Effector memory CD4-positive, alpha-beta T cell (primary cell): ENCODE data around the gene DNAJC19.

ENCODE experiments used
- DNase-seq, 3 donors: peaks; one replicate each; pipeline ENCODE4 v3.0.0-alpha.2; 2020
- H3K27ac ChIP-seq: 2 replicates; pipeline ENCODE4 v1.7.0; 2013; ENCODE audit warnings: mild to moderate bottlenecking, low read length, moderate library complexity; ENCODE audit not compliant: insufficient read depth, poor library complexity, severe bottlenecking
- H3K27me3 ChIP-seq: replicated peaks from 2 replicates; pipeline ENCODE4 v1.7.0; 2013; ENCODE audit warnings: mild to moderate bottlenecking, low read length; ENCODE audit not compliant: insufficient read depth, control insufficient read depth, poor library complexity, severe bottlenecking
- H3K36me3 ChIP-seq: 2 replicates; pipeline ENCODE4 v1.7.0; 2013; ENCODE audit warnings: mild to moderate bottlenecking, low read length, moderate library complexity; ENCODE audit not compliant: control insufficient read depth, insufficient read depth
- H3K4me1 ChIP-seq: 2 replicates; pipeline ENCODE4 v1.7.0; 2013; ENCODE audit warnings: low read length, mild to moderate bottlenecking; ENCODE audit not compliant: control insufficient read depth, insufficient read depth, poor library complexity, severe bottlenecking
- H3K4me3 ChIP-seq: 2 replicates; pipeline ENCODE4 v1.7.0; 2013; ENCODE audit warnings: low read length, low read depth, mild to moderate bottlenecking; ENCODE audit not compliant: insufficient read depth, poor library complexity, severe bottlenecking
- H3K9me3 ChIP-seq: 2 replicates; pipeline ENCODE4 v1.7.0; 2013; ENCODE audit warnings: mild to moderate bottlenecking, low read length, moderate library complexity; ENCODE audit not compliant: control insufficient read depth

Gene DNAJC19

GRCh38 chr3:180973543-180973942 lies 16.0 kb downstream of the DNAJC19 start:
- Histone ChIP-seq H3K36me3 (peaks cover 37% of the 10 kb centered on the region), H3K4me3 (no peak overlapping the region), H3K27me3 (no peaks in the 10 kb centered on the region), H3K9me3 (no peaks in the 10 kb centered on the region), H3K4me1 (no peaks in the 10 kb centered on the region), H3K27ac (no peak overlapping the region)
- DNase-seq: no peak

GRCh38 chr3:180970931-180971330 lies 18.6 kb downstream of the DNAJC19 start:
- Histone ChIP-seq H3K4me1 (no peaks in the 10 kb centered on the region), H3K9me3 (no peaks in the 10 kb centered on the region), H3K27me3 (no peaks in the 10 kb centered on the region), H3K36me3 (peaks cover 40% of the 10 kb centered on the region), H3K4me3 (no peak overlapping the region), H3K27ac (peak overlapping the region; percentile 12)
- no peak for DNase-seq

- DNase-seq: no peak
- no peaks in the 10 kb centered on the region for H3K27me3 ChIP-seq
- peaks cover 44% of the 10 kb centered on the region for H3K36me3 ChIP-seq
- H3K4me1 ChIP-seq: no peaks in the 10 kb centered on the region
- no peak overlapping the region for H3K27ac ChIP-seq
- no peaks in the 10 kb centered on the region for H3K9me3 ChIP-seq
- H3K4me3 ChIP-seq: no peak overlapping the region
Observed at GRCh38 chr3:180962530-180962929, 27.0 kb downstream of the DNAJC19 start.

DNA sequence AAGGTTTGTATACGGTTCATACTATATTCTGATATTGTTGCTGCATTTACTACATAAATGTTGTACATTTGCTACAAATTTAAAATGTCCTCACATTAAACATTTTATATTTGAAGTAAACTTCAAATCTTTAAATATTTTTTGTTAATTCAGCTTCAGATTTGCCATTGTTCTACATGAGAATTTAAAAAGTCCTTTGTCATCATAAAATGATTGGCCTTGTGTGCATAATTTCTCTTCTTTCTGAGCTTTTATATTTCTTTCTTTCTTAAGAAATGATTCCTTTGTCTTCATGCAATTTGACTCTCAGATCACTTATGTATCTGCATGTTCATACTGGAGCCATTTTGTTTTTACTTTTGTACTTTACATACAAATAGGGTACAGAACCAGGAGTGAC lies 28.0 kb downstream of the DNAJC19 start:
- Histone ChIP-seq H3K27me3 (no peaks in the 10 kb centered on the region), H3K36me3 (peaks cover 48% of the 10 kb centered on the region)

DNA sequence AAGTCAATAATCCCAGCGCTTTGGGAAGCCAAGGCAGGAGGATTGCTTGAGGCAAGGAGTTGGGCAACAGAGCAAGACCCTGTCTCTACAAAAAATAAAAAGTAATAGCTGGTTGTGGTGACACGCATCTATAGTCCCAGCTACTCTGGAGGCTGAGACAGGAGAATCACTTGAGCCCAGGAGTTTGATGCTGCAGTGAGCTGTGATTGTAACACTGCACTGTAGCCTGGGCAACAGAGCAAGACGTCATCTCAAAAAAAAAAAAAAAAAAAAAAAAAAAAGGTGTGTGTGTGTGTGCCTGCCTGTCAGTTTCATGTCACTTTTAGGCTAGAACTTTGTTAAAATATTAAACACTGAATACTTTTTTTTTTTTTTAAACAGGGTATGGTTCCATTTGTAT lies 28.4 kb downstream of the DNAJC19 start:
- H3K4me1 ChIP-seq: no peaks in the 10 kb centered on the region
- peaks cover 52% of the 10 kb centered on the region for H3K36me3 ChIP-seq
- no peak overlapping the region for H3K27ac ChIP-seq
- no peak overlapping the region for H3K4me3 ChIP-seq
- no peak for DNase-seq
- H3K27me3 ChIP-seq: no peaks in the 10 kb centered on the region
- H3K9me3 ChIP-seq: no peaks in the 10 kb centered on the region

More for the DNA sequence above, 28.0 kb downstream of the DNAJC19 start:
- H3K4me3 ChIP-seq: no peak overlapping the region
- no peaks in the 10 kb centered on the region for H3K4me1 ChIP-seq
- H3K27ac ChIP-seq: no peak overlapping the region
- no peaks in the 10 kb centered on the region for H3K9me3 ChIP-seq
- no peak for DNase-seq

DNA sequence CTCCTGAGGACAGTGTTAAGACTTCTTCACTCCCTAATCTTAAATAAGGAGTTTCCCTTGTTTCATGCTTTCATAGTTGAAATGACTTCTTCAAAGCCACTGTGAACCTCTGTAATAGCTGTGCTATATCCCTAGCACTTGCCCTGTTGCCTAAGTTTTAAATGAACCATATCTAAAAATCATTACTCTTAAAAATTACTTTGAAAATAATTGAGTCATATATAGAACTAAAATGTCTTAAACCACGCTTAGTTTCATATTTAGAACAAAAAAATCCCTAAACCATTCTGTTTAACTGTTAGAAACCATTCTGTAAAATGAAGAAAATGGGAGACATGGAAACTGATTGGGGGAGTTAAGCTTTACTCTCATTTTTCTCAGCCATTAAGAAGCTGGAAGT lies 29.8 kb downstream of the DNAJC19 start:
- Histone ChIP-seq H3K27me3 (no peaks in the 10 kb centered on the region), H3K4me1 (no peaks in the 10 kb centered on the region), H3K27ac (no peak overlapping the region), H3K4me3 (no peak overlapping the region), H3K36me3 (peaks cover 52% of the 10 kb centered on the region), H3K9me3 (no peaks in the 10 kb centered on the region)
- no peak for DNase-seq

DNA sequence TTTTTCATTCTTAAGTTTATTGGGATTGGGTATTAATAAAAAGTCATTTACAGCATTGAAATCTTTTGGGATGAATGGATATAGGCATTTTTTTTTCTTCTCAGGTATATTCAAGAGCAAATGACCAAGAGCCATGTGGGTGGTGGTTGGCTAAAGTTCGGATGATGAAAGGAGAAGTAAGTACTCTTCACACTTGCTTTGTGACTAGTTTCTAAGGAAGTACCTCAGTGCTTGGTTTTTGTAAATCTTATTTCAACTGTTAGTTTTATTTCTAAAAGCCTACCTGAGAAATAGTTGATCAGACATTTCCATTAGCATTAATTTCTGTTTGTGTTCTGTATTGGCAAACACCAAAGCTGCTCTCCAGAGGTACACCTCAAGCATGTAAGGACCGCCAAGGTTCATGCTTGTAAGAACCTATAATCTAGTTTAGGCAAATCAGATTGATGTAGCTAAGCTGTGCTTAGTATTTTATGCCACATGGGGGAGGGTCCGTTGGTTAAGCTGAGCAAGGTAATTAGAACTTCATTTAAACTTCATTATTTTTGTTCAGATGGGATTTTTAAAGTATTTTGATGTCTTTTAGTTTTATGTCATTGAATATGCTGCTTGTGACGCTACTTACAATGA lies 41.7 kb downstream of the DNAJC19 start:
- no peak overlapping the region for H3K27ac ChIP-seq
- peaks cover 52% of the 10 kb centered on the region for H3K36me3 ChIP-seq
- H3K4me1 ChIP-seq: no peaks in the 10 kb centered on the region
- no peaks in the 10 kb centered on the region for H3K27me3 ChIP-seq
- no peak for DNase-seq
- H3K9me3 ChIP-seq: no peaks in the 10 kb centered on the region
- H3K4me3 ChIP-seq: no peak overlapping the region

DNA sequence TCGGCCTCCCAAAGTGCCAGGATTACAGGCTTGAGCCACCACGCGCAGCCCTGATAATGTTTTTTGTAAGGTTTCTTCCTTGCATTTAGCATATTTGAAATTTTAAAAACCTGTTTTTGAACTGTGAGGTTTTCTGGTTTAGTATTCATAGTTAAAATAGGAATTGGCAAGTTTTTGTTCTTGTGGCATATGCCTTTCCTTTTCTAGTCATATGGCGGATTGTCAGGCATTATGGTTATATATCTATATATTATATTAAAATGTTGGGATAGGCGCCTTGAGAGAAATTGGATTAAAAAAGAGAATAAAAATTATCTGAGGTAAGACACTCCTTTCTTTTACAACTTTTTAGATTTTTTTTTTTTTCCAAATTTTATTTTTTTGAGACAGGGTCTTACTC lies 48.7 kb downstream of the DNAJC19 start:
- peaks cover 23% of the 10 kb centered on the region for H3K36me3 ChIP-seq
- no peak overlapping the region for H3K27ac ChIP-seq

DNA sequence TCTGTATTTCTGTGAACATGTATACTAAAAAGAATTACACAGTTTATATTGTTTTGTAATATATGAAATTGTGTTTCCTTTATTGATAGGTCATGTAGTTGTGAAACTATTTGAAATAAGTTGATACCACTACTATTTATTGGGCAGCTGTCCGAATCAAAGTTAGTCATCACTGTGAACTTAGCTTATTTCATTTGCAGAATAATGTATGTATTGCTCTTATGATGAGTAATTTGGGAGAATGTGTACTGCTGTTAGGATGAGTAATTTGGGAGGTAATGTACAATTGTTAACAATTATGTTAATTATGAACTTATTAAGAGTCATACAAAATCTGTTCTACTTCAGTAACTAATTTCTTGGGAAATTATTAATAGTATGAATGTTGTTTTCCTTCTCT lies 54.9 kb downstream of the DNAJC19 start:
- H3K9me3 ChIP-seq: no peaks in the 10 kb centered on the region
- no peaks in the 10 kb centered on the region for H3K4me1 ChIP-seq
- H3K27ac ChIP-seq: no peak overlapping the region
- H3K36me3 ChIP-seq: peaks cover 7% of the 10 kb centered on the region
- H3K4me3 ChIP-seq: no peak overlapping the region
- H3K27me3 ChIP-seq: no peaks in the 10 kb centered on the region
- no peak for DNase-seq

More for the DNA sequence above, 48.7 kb downstream of the DNAJC19 start:
- Histone ChIP-seq H3K4me1 (no peaks in the 10 kb centered on the region), H3K4me3 (no peak overlapping the region), H3K27me3 (no peaks in the 10 kb centered on the region), H3K9me3 (no peaks in the 10 kb centered on the region)
- no peak for DNase-seq
